ENCODE measurements around the gene EIF4A3.
A peak's percentile ranks its signal among the peaks of the same experiment; 100 is the strongest.

The EIF4A3 gene

DNA sequence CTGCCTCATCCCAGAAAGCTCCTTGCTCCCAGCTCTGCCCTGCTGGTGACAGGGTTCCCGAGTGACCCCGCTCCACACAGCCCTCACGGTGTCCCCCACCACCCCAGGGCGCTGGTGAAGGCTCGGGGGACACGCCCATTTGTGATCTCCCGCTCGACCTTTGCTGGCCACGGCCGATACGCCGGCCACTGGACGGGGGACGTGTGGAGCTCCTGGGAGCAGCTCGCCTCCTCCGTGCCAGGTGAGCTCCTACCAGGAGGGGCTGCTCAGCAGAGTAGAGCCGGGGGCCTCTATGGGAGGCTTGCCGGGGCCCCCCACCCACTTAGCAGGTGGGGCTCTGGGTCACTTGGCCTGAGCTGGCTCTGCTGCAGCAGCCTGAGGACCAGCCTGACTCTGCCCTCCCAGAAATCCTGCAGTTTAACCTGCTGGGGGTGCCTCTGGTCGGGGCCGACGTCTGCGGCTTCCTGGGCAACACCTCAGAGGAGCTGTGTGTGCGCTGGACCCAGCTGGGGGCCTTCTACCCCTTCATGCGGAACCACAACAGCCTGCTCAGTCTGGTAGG is 34.4 kb downstream of the EIF4A3 start:
- DNase-seq (ENCODE audit: low spot score), result no peak

DNA sequence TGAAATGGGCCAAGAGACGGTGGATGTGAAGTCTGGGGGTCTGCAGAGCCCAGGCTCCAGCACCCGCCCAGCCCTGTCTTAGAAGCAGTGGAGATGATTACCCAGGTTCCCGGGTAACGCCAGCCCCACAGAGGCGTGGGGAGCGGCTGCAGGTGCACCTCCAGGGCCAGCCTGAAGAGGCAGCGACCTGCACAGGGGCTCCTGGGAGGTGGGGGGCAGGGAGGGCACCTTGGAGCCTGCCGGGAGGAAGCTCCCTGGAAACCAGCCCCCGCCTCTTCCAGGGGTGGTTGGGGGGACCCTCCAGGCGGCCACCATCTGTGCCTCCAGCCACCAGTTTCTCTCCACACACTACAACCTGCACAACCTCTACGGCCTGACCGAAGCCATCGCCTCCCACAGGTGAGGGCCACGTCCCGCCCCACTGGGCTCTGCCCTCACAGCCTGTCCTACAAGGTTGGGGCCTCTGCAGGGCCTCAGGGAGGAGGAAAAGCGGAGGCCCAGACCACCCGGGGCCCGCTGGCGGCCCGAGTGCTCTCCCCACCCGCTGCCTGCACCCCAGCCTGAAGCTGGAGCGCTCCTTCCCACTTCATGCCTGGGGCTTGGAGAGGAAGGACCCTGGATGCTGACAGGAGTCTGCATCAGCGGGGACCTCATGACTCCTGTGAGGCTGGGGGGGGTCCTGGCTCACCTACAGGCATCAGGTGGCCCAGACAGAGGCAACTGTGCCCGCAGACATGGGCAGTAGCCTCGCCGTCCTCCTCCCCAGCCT is 35.0 kb downstream of the EIF4A3 start:
- DNase-seq (ENCODE audit: low spot score), result no peak

GRCh38 chr17:80110927-80111701 is 35.8 kb downstream of the EIF4A3 start:
- no peak for DNase-seq (ENCODE audit: low spot score)

GRCh38 chr17:80110447-80110812 is 36.5 kb downstream of the EIF4A3 start:
- DNase-seq (ENCODE audit: low spot score), result no peak

- DNase-seq (ENCODE audit: low spot score), result no peak
Observed at GRCh38 chr17:80109713-80110446, 37.0 kb downstream of the EIF4A3 start.

DNA sequence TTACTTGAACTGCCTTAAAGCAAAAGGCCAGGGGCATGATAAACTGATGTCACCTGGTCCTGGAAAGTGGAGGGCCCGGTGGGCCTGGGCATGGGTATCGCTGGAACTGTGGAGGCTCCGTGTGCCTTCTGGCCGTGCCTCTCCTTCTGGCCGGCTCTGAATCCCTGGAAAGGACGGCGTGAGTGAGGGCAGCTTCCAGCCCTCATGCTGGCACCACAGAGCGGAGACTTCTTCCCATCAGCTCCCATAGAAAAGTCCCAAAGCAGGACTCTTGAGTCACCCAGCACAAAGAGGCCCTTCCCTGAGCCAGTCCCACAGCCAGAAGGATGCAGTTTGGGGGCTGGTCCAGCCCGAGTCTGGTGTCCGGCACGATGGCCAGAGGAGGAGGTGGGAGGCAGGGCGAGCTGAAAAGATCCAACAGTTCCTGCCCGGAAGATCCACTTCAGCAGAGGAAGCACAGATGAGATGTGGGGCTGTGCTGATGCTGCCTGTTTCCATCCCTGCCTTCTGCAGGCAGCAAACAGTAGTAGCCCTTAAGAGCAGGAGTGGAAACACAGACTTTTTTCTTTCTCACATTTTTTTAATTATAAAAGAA is 37.8 kb downstream of the EIF4A3 start:
- DNase-seq (ENCODE audit: low spot score), result no peak

DNA sequence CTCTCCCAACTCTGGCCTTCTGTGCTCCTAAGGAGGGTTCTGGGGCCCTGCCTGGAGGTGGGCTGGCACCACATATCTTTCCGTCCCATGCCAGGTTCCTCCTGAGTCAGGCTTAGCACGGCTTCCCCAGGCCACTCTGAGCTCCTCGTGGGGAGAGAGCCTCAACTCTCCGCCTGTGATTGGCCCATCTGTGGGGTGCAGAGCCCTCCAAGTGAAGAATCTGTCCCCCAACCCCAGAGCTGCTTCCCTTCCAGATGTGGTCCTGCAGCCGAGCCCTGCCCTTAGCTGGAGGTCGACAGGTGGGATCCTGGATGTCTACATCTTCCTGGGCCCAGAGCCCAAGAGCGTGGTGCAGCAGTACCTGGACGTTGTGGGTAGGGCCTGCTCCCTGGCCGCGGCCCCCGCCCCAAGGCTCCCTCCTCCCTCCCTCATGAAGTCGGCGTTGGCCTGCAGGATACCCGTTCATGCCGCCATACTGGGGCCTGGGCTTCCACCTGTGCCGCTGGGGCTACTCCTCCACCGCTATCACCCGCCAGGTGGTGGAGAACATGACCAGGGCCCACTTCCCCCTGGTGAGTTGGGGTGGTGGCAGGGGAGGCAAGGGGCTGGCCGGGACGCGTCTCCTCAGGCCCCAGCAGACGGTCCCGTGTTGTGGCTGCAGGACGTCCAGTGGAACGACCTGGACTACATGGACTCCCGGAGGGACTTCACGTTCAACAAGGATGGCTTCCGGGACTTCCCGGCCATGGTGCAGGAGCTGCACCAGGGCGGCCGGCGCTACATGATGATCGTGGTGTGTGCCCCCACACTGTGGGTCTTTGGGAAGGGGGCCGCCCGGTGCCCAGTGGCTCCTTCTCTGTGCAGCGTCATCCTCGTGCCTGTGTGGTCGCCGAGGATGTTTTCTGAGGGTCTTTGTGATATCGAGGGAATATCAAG is 38.6 kb downstream of the EIF4A3 start:
- DNase-seq (ENCODE audit: low spot score), result no peak

DNA sequence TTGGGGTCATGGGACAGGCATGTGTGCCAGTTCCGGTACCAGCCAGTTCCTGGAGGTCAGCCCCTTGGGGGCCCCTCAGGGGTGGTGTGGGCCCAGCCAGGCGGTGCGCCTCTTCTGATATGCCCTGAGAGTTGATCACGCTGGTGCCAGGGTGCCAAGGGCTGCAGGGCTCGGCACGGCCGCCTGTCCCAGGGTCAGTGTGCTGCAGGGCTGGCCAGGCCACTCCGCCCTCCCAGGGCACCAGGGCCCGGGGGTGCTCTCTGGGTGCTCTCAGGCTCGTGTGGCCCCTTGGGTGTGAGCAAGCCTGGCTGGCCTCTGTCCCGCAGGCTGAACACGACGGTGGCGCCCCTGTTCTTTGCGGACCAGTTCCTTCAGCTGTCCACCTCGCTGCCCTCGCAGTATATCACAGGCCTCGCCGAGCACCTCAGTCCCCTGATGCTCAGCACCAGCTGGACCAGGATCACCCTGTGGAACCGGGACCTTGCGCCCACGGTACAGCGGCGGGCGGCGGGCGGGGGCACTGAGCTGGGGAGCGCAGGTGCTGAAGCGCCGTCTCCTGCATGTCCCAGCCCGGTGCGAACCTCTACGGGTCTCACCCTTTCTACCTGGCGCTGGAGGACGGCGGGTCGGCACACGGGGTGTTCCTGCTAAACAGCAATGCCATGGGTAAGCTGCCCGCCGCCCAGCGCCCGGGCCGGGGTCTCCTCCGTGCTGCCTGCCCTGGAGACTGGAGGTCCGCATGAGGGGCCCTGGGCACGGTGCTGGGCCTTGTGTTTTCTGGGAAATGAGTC is 39.5 kb downstream of the EIF4A3 start:
- no peak for DNase-seq (ENCODE audit: low spot score)

GRCh38 chr17:80106751-80107150 is 40.2 kb downstream of the EIF4A3 start:
- no peak for DNase-seq (ENCODE audit: low spot score)

DNA sequence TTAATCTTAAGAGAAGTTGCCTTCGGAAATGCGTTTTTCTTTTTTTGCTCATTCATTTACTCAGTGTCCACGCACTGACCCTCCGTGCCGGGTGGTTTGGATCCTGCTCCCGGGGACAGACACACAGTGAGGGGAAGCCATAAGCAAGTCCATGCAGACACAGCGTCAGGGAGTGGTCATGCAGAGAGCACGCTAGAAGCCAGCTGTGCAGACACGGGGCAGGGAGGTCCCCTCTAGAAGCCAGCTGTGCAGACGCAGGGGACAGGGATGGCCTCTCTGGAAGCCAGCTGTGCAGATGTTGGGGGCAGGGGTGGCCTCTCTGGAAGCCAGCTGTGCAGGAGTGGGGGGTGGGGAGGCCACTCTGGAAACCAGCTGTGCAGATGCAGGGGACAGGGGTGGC is 40.8 kb downstream of the EIF4A3 start:
- DNase-seq (ENCODE audit: low spot score), result no peak

DNA sequence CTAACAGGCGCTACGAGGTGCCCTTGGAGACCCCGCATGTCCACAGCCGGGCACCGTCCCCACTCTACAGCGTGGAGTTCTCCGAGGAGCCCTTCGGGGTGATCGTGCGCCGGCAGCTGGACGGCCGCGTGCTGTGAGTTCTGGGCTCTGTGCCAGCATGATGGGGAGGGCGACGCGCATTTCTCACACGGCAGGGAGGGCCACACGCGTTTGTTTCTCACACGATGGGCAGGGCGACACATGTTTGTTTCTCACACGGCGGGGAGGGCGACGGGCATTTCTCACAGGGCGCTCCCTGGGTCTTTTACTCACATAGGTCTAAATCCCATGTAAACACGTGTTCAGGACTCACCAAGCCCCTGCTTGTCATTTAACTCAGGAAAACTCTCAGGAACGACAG is 41.2 kb downstream of the EIF4A3 start:
- DNase-seq (ENCODE audit: low spot score), result peak; percentile 58

DNA sequence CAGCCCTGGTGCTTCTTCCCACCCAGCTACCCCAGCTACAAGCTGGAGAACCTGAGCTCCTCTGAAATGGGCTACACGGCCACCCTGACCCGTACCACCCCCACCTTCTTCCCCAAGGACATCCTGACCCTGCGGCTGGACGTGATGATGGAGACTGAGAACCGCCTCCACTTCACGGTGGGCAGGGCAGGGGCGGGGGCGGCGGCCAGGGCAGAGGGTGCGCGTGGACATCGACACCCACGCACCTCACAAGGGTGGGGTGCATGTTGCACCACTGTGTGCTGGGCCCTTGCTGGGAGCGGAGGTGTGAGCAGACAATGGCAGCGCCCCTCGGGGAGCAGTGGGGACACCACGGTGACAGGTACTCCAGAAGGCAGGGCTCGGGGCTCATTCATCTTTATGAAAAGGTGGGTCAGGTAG is 42.0 kb downstream of the EIF4A3 start:
- DNase-seq (ENCODE audit: low spot score), result no peak

DNA sequence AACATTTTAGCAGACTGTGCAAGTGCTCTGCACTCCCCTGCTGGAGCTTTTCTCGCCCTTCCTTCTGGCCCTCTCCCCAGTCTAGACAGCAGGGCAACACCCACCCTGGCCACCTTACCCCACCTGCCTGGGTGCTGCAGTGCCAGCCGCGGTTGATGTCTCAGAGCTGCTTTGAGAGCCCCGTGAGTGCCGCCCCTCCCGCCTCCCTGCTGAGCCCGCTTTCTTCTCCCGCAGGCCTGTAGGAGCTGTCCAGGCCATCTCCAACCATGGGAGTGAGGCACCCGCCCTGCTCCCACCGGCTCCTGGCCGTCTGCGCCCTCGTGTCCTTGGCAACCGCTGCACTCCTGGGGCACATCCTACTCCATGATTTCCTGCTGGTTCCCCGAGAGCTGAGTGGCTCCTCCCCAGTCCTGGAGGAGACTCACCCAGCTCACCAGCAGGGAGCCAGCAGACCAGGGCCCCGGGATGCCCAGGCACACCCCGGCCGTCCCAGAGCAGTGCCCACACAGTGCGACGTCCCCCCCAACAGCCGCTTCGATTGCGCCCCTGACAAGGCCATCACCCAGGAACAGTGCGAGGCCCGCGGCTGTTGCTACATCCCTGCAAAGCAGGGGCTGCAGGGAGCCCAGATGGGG is 42.5 kb downstream of the EIF4A3 start:
- DNase-seq (ENCODE audit: low spot score), result no peak

DNA sequence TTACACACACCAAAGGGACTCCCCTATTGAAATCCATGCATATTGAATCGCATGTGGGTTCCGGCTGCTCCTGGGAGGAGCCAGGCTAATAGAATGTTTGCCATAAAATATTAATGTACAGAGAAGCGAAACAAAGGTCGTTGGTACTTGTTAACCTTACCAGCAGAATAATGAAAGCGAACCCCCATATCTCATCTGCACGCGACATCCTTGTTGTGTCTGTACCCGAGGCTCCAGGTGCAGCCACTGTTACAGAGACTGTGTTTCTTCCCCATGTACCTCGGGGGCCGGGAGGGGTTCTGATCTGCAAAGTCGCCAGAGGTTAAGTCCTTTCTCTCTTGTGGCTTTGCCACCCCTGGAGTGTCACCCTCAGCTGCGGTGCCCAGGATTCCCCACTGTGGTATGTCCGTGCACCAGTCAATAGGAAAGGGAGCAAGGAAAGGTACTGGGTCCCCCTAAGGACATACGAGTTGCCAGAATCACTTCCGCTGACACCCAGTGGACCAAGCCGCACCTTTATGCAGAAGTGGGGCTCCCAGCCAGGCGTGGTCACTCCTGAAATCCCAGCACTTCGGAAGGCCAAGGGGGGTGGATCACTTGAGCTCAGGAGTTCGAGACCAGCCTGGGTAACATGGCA is 43.4 kb downstream of the EIF4A3 start:
- no peak for DNase-seq (ENCODE audit: low spot score)

- DNase-seq (ENCODE audit: low spot score), result no peak
Observed at GRCh38 chr17:80102664-80103448, 44.1 kb downstream of the EIF4A3 start.

DNA sequence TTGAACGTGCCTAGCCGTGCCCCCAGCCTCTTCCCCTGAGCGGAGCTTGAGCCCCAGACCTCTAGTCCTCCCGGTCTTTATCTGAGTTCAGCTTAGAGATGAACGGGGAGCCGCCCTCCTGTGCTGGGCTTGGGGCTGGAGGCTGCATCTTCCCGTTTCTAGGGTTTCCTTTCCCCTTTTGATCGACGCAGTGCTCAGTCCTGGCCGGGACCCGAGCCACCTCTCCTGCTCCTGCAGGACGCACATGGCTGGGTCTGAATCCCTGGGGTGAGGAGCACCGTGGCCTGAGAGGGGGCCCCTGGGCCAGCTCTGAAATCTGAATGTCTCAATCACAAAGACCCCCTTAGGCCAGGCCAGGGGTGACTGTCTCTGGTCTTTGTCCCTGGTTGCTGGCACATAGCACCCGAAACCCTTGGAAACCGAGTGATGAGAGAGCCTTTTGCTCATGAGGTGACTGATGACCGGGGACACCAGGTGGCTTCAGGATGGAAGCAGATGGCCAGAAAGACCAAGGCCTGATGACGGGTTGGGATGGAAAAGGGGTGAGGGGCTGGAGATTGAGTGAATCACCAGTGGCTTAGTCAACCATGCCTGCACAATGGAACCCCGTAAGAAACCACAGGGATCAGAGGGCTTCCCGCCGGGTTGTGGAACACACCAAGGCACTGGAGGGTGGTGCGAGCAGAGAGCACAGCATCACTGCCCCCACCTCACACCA is 44.8 kb downstream of the EIF4A3 start:
- DNase-seq (ENCODE audit: low spot score), result peak; percentile 36

Measured in Ammon's horn (tissue), 1 donor.